ENCODE measurements around the gene IRAG1. TPM values are rescaled to one million over a fixed set of nuclear protein-coding genes. Genes with fewer than 3 reads are reported as not detected.

The IRAG1 gene
- total and polyA plus RNA-seq, 2 donors (not counting 3 experiments of a cell fraction or from before 2014, with no cell fraction given): 0.22 to 0.38 TPM

GRCh38 chr11:10658621-10659338, 34.8 kb downstream of the IRAG1 start:
- peak overlapping the region; percentile 14 for H2AFZ ChIP-seq (ENCODE audit: low read depth, low read length)

GRCh38 chr11:10657308-10658271, 36.0 kb downstream of the IRAG1 start:
- H3K9me3 ChIP-seq (replicated peaks; ENCODE audit: control insufficient read depth, insufficient read depth, low read length): no peaks in the 10 kb centered on the region
- no peaks in the 10 kb centered on the region for H3K27me3 ChIP-seq (ENCODE audit: control insufficient read depth in 2 of 2, insufficient read depth in 2 of 2, low read length in 2 of 2)
- intact Hi-C loops (cut with micrococcal nuclease) (loop anchor here (5.0 kb wide), 1 partner anchor 335 kb away; no protein-coding TSS in a partner anchor), dilution Hi-C loops (cut with MboI; ENCODE audit: extremely low pct_ligation_motif_present, low sequenced_read_pairs) (no loop called here)
- H3K9me1 ChIP-seq (replicated peaks; ENCODE audit: control insufficient read depth, extremely low read depth, insufficient read depth, low read length): no peaks in the 10 kb centered on the region
- CTCF ChIA-PET: interaction anchor here (0.6 to 5.5 kb wide), 6 partner anchors 24 to 291 kb away, joined by 3 to 45 read pairs (median 4); partner anchors contain the start of gene RNF141
- peak overlapping the region; percentile 35 for H3K4me2 ChIP-seq (ENCODE audit: insufficient read depth, low read length)
- no peaks in the 10 kb centered on the region for H3K79me2 ChIP-seq (ENCODE audit: control insufficient read depth, insufficient read depth, low read length)
- H3K36me3 ChIP-seq (ENCODE audit: control insufficient read depth in 2 of 2, extremely low read depth in 1 of 2, insufficient read depth in 2 of 2, low read length in 2 of 2): no peaks in the 10 kb centered on the region
- DNase-seq (ENCODE audit: low read depth, low spot score) (peak; percentile 54), FAIRE-seq (peak; percentile 90)
- peak overlapping the region; percentile 67 for H3K27ac ChIP-seq (ENCODE audit: insufficient read depth, low read depth, low read length)
- H2AFZ ChIP-seq (ENCODE audit: low read depth, low read length): peak overlapping the region; percentile 51
- POLR2A ChIA-PET: interaction anchor here (1.1 kb wide), 1 partner anchor 292 kb away, joined by 3 read pairs; no protein-coding TSS in a partner anchor
- peaks cover 34% of the 10 kb centered on the region for H3K4me1 ChIP-seq (ENCODE audit: control insufficient read depth, extremely low read depth, insufficient read depth, low read length)
- H3K9ac ChIP-seq (replicated peaks; ENCODE audit: extremely low read depth, insufficient read depth, low read length): no peak overlapping the region
- TF ChIP-seq JUN (IDR thresholded peaks at IDR 0.05; ENCODE audit: borderline replicate concordance, insufficient read depth, insufficient read length, low read depth) (peak; percentile 38), EZH2 (IDR thresholded peaks at IDR 0.05; ENCODE audit: borderline replicate concordance, low read depth, low read length, severe bottlenecking) (no peak), FOS (IDR thresholded peaks at IDR 0.05; ENCODE audit: borderline replicate concordance, insufficient read depth, low read length) (peak; percentile 52)
- no TSS peak for BruUV-seq (replicated peaks)
- H4K20me1 ChIP-seq (replicated peaks; ENCODE audit: control insufficient read depth, extremely low read depth, insufficient read depth, low read length): no peaks in the 10 kb centered on the region
- no peak overlapping the region for H3K4me3 ChIP-seq (replicated peaks in 1 of 3; ENCODE audit: insufficient read depth in 1 of 3, low read depth in 1 of 3, low read length in 3 of 3)

More at GRCh38 chr11:10658621-10659338, 34.8 kb downstream of the IRAG1 start:
- H3K4me3 ChIP-seq (replicated peaks in 1 of 3; ENCODE audit: insufficient read depth in 1 of 3, low read depth in 1 of 3, low read length in 3 of 3): no peak overlapping the region
- no peaks in the 10 kb centered on the region for H3K79me2 ChIP-seq (ENCODE audit: control insufficient read depth, insufficient read depth, low read length)
- no peaks in the 10 kb centered on the region for H3K9me3 ChIP-seq (replicated peaks; ENCODE audit: control insufficient read depth, insufficient read depth, low read length)
- DNase-seq (ENCODE audit: low read depth, low spot score): no peak
- no peaks in the 10 kb centered on the region for H3K9me1 ChIP-seq (replicated peaks; ENCODE audit: control insufficient read depth, extremely low read depth, insufficient read depth, low read length)
- dilution Hi-C loops (cut with MboI; ENCODE audit: extremely low pct_ligation_motif_present, low sequenced_read_pairs): no loop called here
- ChIA-PET POLR2A (no interaction called here), CTCF (interaction anchor here (1.2 to 1.5 kb wide), 2 partner anchors 245 to 292 kb away, joined by 4 read pairs; no protein-coding TSS in a partner anchor)
- H4K20me1 ChIP-seq (replicated peaks; ENCODE audit: control insufficient read depth, extremely low read depth, insufficient read depth, low read length): no peaks in the 10 kb centered on the region
- H3K27me3 ChIP-seq (ENCODE audit: control insufficient read depth in 2 of 2, insufficient read depth in 2 of 2, low read length in 2 of 2): no peaks in the 10 kb centered on the region
- no TSS peak for BruUV-seq (replicated peaks)
- H3K4me2 ChIP-seq (ENCODE audit: insufficient read depth, low read length): no peak overlapping the region
- H3K9ac ChIP-seq (replicated peaks; ENCODE audit: extremely low read depth, insufficient read depth, low read length): peak overlapping the region; percentile 14
- peak overlapping the region; percentile 67 for H3K27ac ChIP-seq (ENCODE audit: insufficient read depth, low read depth, low read length)
- FAIRE-seq: peak; percentile 87
- intact Hi-C loops (cut with micrococcal nuclease): loop anchor here (1.0 to 5.0 kb wide), 2 partner anchors 77 to 336 kb away; no protein-coding TSS in a partner anchor
- TF ChIP-seq MYC (IDR thresholded peaks at IDR 0.05; ENCODE audit: low read depth, low read length): no peak
- H3K36me3 ChIP-seq (ENCODE audit: control insufficient read depth in 2 of 2, extremely low read depth in 1 of 2, insufficient read depth in 2 of 2, low read length in 2 of 2): no peaks in the 10 kb centered on the region
- H3K4me1 ChIP-seq (ENCODE audit: control insufficient read depth, extremely low read depth, insufficient read depth, low read length): peaks cover 34% of the 10 kb centered on the region

Data from endothelial cell of umbilical vein (primary cell).